HG03442 (cell line): ENCODE measurements around the gene OSBPL8.
"Not testable (repeated sequence)": the region's sequence is repeated elsewhere in the genome, so short reads cannot be mapped to it uniquely, and the experiment has no call there.

Experiments used
- ATAC-seq: cut with Tn5 transposase; IDR thresholded peaks from one replicate; pipeline ENCODE4 v1.9.1; 2021; ENCODE audit warnings: mild to moderate bottlenecking, moderate library complexity; ENCODE audit not compliant: unreplicated experiment

The OSBPL8 gene

GRCh38 chr12:76422543-76423438 is 136.8 kb downstream of the OSBPL8 start:
- no peak for ATAC-seq

- ATAC-seq, result no peak
Measured at GRCh38 chr12:76422154-76422542, 137.4 kb downstream of the OSBPL8 start.

DNA sequence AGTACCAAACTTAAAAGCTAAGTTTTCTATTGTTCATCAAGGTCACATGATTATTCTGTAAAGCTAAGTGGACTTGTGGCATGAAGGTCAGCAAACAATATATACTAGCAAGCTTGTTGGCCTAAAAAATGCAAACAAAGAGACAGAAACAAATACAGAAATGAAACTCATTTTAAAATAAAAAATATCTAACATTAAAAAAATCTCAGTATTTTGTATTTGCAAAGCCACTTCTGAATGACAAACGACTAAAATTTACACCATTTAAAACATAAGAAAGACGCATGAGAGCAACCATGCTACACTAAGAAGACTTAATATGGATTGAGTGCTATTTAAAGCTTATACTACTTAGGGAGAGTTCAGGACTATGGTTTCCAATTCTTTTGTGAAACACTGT is 138.5 kb downstream of the OSBPL8 start:
- ATAC-seq, result no peak

- ATAC-seq, result no peak
Measured at GRCh38 chr12:76420222-76420621, 139.3 kb downstream of the OSBPL8 start.

GRCh38 chr12:76417116-76417515 is 142.5 kb downstream of the OSBPL8 start:
- ATAC-seq, result no peak

- no peak for ATAC-seq
Measured at GRCh38 chr12:76413121-76413520, 146.4 kb downstream of the OSBPL8 start.

- no peak for ATAC-seq
Measured at GRCh38 chr12:76410781-76411180, 148.8 kb downstream of the OSBPL8 start.

DNA sequence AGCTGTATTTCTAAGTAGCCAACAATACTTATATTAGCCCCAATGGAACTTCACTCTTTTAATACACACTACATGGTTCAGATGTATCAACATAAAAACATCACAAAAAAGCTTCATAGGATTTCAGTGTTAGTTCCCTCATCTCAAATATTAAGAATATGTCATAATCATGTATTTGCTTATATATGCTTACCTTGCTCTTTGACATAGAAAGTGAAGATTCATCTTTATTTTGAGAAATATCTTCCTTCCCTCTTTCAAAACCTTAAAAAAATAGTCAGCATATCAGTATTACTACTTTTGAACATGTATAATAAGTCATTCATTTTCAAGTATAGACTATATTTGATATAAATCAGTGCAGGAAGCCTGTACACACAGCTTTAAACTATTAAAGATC is 149.2 kb downstream of the OSBPL8 start:
- no peak for ATAC-seq

- no peak for ATAC-seq
Measured at GRCh38 chr12:76409074-76409473, 150.5 kb downstream of the OSBPL8 start.

DNA sequence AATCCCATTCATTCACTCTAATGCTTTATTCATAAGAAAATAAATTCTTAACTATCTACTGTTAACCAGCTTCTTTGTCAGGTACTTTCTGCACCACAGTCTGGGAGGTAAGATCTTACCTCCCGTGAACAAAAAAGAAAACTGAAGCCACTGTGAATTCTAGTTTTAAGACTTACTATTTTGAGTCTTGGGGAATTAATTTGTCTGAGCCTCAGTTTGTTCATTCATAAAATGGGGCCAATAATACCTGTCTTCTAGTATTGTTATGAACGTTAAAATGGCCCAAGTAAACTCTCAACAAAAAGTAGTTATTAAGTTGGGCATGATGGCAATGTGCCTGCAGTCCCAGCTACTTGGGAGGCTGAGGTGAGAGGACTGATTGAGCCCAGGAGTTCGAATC is 151.9 kb downstream of the OSBPL8 start:
- no peak for ATAC-seq

GRCh38 chr12:76402259-76402658 is 157.3 kb downstream of the OSBPL8 start:
- no peak for ATAC-seq

GRCh38 chr12:76400136-76400535 is 159.4 kb downstream of the OSBPL8 start:
- no peak for ATAC-seq

GRCh38 chr12:76399040-76399439 is 160.5 kb downstream of the OSBPL8 start:
- no peak for ATAC-seq

- ATAC-seq, result no peak
Measured at GRCh38 chr12:76398106-76398505, 161.5 kb downstream of the OSBPL8 start.

DNA sequence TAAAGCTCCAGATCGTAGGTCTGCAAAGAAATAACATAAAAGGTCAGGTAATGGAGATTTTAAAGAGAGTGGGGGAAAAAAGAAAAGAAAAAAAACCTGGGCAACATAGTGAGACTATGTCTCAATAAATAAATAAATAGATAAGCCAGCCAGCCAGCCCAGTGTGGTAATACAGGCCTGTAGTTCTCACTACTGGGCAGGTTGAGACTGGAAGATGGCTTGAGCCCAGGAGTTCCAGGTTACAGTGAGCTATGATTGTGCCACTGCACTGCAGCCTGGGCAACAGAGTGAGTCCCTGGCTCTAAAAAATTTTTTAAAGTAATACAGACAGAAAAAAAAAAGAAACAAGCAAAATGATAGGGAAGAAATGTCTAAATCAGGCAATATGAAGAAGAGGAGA is 168.1 kb downstream of the OSBPL8 start:
- no peak for ATAC-seq

DNA sequence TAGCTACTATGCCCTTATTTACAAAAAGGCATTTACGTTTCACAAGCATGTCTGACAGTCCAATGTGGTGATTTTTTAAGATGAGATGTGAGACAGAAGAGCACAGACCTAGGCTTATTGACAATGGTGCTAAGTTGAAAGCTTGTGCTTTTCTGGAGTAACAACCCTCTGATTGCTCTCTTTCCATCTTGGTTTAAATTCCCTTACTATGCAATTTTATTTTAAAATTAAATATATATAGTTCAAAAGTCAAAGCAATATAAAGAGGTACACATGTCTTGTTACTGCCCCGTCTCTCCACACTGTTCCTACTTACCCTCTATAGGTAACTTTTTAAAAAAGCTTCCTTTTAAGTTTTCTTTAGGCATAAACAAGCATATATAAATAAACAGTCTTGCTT is 172.0 kb downstream of the OSBPL8 start:
- ATAC-seq, result no peak

DNA sequence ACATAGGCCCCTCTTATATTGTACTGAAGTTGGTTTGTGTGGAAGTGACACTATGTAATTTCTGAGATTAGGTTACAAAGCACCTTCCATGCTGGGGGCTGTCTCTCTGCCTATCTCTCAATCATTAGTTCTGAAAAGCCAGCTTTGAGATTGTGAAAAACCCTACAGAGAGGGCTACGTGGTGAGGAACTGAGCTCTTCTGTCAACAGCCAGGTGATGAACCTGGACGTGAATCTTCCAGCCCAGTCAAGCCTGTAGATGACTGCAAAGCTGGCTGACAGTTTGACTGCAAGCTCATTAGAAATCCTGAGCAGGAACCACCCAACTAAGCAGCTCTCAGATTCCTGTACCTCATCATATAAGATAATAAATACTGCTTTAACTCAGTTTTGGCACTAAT is 175.0 kb downstream of the OSBPL8 start:
- ATAC-seq, result no peak

DNA sequence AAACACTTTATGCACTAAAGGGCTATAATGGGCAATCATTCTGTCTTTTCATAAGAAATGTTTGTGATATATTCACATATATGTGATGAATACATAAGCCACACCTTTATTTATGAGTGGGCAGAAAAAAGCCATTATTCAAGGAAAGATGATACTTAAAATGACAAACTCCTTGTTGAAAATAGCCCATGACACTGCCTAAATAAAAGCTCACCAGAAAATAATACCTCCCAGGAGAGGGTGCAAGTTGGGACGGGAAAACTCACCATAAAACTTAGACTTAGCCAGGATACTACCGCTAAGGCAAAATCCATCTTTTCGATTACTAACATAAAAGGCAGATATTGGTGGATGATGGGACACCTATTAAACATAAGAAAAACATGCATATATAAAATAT is 175.6 kb downstream of the OSBPL8 start:
- no peak for ATAC-seq

DNA sequence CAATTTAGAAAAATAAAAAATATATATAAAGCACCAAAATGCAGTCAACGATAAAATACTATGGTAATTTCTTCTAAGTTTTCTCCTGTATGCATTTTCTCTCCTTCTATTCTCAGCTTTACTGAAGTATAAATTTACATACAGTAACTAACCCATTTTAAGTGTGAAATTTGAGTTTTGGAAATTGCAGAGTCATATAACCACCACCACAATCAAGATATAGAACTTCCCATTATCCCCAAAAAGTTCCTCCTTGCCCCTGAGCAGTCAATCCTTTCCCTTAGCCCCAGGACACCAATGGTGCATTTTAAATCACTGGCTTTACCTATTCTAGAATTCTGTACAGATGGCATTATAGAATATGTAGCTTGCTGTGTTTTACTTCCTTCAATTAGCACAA is 180.3 kb downstream of the OSBPL8 start:
- ATAC-seq, result no peak

GRCh38 chr12:76376876-76377275 is 182.7 kb downstream of the OSBPL8 start:
- ATAC-seq, result not testable (repeated sequence)

DNA sequence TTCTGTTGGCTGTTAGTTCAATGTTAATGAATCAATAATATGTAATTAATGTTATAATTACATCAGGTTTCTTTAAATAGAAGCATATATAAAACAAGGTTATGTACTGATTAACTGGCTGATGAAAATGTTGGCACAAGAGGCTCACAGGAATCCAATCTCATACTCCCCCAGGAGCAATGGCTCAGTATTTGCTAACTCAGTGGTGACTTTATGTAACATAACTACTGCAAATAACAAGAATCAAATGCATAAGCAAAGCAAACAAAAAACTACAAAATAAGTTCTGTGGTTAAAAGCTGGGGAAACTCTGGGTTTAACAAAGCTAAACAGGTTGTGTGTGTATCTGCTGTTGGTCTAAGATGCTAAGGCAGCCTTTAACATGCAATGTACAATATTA is 183.6 kb downstream of the OSBPL8 start:
- ATAC-seq, result no peak

GRCh38 chr12:76375470-76375869 is 184.1 kb downstream of the OSBPL8 start:
- ATAC-seq, result no peak
